ENCODE results near the gene PDE6B.

DNA sequence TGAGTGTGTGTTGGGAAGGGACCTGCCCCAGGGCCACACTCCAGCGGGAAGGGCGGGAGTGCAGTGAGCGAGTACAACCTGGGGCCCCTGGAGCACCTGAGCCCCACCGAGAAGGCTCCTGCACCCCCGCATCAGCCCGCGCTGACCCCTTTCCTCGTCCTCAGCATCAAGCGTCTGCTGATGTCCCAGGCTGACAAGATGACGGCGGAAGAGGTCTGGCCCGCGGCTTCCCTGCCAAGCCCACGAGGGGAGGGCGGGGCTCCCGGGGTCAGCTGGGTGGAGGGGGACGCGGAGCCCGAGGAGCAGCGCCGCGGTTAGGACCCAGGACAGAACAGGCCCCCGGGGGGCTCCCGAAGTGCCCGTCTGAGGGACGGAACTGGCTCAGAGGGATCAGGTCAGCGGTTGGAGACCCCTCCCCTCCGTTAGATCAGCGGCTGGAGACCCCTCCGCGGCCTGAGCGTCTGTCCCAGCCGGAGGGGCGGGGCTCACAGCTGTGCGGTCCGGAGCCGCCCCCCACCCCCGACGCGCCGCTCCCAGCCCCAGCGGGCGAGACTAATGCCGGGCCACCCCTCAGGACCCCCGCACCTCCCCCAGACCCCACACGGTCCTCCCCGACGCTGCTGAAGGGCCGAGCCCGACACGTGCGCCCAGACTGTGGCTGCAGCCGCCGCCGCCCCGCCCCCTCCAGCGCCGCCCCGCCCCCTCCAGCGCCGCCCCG lies 55.7 kb downstream of the PDE6B start:
- TF ChIP-seq, protein P1, sequence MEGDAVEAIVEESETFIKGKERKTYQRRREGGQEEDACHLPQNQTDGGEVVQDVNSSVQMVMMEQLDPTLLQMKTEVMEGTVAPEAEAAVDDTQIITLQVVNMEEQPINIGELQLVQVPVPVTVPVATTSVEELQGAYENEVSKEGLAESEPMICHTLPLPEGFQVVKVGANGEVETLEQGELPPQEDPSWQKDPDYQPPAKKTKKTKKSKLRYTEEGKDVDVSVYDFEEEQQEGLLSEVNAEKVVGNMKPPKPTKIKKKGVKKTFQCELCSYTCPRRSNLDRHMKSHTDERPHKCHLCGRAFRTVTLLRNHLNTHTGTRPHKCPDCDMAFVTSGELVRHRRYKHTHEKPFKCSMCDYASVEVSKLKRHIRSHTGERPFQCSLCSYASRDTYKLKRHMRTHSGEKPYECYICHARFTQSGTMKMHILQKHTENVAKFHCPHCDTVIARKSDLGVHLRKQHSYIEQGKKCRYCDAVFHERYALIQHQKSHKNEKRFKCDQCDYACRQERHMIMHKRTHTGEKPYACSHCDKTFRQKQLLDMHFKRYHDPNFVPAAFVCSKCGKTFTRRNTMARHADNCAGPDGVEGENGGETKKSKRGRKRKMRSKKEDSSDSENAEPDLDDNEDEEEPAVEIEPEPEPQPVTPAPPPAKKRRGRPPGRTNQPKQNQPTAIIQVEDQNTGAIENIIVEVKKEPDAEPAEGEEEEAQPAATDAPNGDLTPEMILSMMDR (IDR thresholded peaks at IDR 0.05) = no peak
- TF ChIP-seq POLR2A (IDR thresholded peaks at IDR 0.05) = no peak
- no peak for TF ChIP-seq POLR2AphosphoS5 (IDR thresholded peaks at IDR 0.05)

Measured in gastroesophageal sphincter (tissue), 3 donors.